Measurements from ENCODE around the gene ZC3HAV1L.

- TF ChIP-seq, protein P1, sequence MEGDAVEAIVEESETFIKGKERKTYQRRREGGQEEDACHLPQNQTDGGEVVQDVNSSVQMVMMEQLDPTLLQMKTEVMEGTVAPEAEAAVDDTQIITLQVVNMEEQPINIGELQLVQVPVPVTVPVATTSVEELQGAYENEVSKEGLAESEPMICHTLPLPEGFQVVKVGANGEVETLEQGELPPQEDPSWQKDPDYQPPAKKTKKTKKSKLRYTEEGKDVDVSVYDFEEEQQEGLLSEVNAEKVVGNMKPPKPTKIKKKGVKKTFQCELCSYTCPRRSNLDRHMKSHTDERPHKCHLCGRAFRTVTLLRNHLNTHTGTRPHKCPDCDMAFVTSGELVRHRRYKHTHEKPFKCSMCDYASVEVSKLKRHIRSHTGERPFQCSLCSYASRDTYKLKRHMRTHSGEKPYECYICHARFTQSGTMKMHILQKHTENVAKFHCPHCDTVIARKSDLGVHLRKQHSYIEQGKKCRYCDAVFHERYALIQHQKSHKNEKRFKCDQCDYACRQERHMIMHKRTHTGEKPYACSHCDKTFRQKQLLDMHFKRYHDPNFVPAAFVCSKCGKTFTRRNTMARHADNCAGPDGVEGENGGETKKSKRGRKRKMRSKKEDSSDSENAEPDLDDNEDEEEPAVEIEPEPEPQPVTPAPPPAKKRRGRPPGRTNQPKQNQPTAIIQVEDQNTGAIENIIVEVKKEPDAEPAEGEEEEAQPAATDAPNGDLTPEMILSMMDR (IDR thresholded peaks at IDR 0.05; ENCODE audit: borderline replicate concordance, extremely low read depth, low read length, poor library complexity, severe bottlenecking): no peak
- no peak for TF ChIP-seq EZH2 (IDR thresholded peaks at IDR 0.05; ENCODE audit: borderline replicate concordance, low read depth, low read length, severe bottlenecking)
Observed at GRCh38 chr7:139078911-139079310, 43.1 kb upstream of the ZC3HAV1L start.
